Kidney epithelial cell (primary cell): ENCODE results near the gene SORCS1. TPM values are rescaled to one million over a fixed set of nuclear protein-coding genes. Genes with fewer than 3 reads are reported as not detected.

ENCODE experiments used
- DNase-seq: peaks from one replicate; pipeline ENCODE4 v3.0.0-alpha.2; 2010; ENCODE audit warnings: low read depth
- H3K27me3 ChIP-seq: 2 replicates; pipeline ENCODE4 v1.6.0; 2011; ENCODE audit warnings: low read length; ENCODE audit not compliant: control insufficient read depth, insufficient read depth
- H3K36me3 ChIP-seq: 2 replicates; pipeline ENCODE4 v1.5.1; 2011; ENCODE audit warnings: low read length; ENCODE audit not compliant: control insufficient read depth, insufficient read depth
- H3K4me3 ChIP-seq: 2 replicates; pipeline ENCODE4 v1.5.1; 2011; ENCODE audit warnings: low read depth, mild to moderate bottlenecking, control low read depth, low read length
- CTCF ChIP-seq: IDR thresholded peaks from 2 replicates; pipeline ENCODE4 v1.5.1; 2011; ENCODE audit warnings: mild to moderate bottlenecking, moderate library complexity, low read length, control low read depth, inconsistent platforms; ENCODE audit not compliant: insufficient read depth, poor library complexity, severe bottlenecking
- total RNA-seq: library from RNA; depleted of rRNA; stranded (reverse); fragments of >200 nt; gene quantifications from 2 replicates; pipeline ENCODE4 v1.2.3, GENCODE V29; 2015

Gene SORCS1
- total RNA-seq, 1 donor from 2014 or later: 2.3 TPM

GRCh38 chr10:106957823-106958588 is 206.5 kb downstream of the SORCS1 start:
- DNase-seq: no peak
- no peak for TF ChIP-seq CTCF
- no peaks in the 10 kb centered on the region for H3K27me3 ChIP-seq
- no peak overlapping the region for H3K4me3 ChIP-seq
- H3K36me3 ChIP-seq: no peaks in the 10 kb centered on the region

- Histone ChIP-seq H3K4me3 (no peak overlapping the region), H3K36me3 (no peaks in the 10 kb centered on the region), H3K27me3 (no peaks in the 10 kb centered on the region)
- no peak for DNase-seq
- no peak for TF ChIP-seq CTCF
Measured at GRCh38 chr10:106956216-106956915, 208.1 kb downstream of the SORCS1 start.

- Histone ChIP-seq H3K4me3 (no peak overlapping the region), H3K36me3 (no peaks in the 10 kb centered on the region), H3K27me3 (no peaks in the 10 kb centered on the region)
- TF ChIP-seq CTCF: no peak
- DNase-seq: no peak
Measured at GRCh38 chr10:106955133-106955532, 209.4 kb downstream of the SORCS1 start.

- no peak overlapping the region for H3K4me3 ChIP-seq
- no peaks in the 10 kb centered on the region for H3K27me3 ChIP-seq
- no peak for TF ChIP-seq CTCF
Measured at GRCh38 chr10:106952033-106952432, 212.5 kb downstream of the SORCS1 start.

GRCh38 chr10:106949680-106950478 is 214.6 kb downstream of the SORCS1 start:
- no peaks in the 10 kb centered on the region for H3K27me3 ChIP-seq
- H3K4me3 ChIP-seq: no peak overlapping the region
- no peak for DNase-seq
- no peaks in the 10 kb centered on the region for H3K36me3 ChIP-seq
- TF ChIP-seq CTCF: no peak

More at GRCh38 chr10:106952033-106952432, 212.5 kb downstream of the SORCS1 start:
- no peak for DNase-seq
- H3K36me3 ChIP-seq: no peaks in the 10 kb centered on the region
